ENCODE data around the gene TRIP11.

TRIP11 gene

DNA sequence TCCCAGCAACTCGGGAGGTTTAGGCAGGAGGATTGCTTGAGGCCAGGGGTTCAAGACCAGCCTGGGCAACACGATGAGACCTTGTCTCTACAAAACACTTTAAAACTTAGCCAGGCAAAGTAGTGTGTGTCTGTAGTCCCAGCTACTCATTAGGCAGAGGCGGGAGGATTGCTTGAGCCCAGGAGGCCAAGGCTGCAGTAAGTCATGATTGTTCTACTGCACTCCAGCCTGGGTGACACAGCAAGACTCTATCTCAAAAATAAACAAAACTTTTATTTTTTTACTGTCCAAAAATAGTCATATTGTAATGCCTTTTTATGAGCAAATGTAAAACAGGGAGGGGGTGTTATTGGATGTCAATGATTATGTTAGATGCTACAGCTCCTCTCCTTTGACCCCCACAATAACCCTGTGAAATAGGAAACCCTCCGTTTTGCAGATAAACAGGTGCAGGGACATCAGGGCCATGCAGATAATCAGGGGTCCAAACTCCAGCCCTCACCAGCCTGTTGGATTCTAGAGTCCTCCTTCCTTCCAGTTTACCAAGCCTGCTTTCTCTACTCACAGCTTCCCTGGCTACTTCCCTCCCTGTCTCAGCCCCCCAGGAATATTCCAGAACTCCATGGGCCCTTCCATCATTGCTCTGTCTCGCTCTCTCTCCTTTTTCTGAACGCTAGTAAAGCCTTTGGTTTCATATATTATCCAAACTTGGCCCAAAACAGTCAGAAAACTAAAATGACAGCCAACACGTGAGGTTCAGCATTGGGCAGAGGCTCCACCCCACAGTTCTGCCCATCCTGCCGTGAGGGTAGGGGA is 86.5 kb downstream of the TRIP11 start:
- no peak for DNase-seq (ENCODE audit: low read depth)

DNA sequence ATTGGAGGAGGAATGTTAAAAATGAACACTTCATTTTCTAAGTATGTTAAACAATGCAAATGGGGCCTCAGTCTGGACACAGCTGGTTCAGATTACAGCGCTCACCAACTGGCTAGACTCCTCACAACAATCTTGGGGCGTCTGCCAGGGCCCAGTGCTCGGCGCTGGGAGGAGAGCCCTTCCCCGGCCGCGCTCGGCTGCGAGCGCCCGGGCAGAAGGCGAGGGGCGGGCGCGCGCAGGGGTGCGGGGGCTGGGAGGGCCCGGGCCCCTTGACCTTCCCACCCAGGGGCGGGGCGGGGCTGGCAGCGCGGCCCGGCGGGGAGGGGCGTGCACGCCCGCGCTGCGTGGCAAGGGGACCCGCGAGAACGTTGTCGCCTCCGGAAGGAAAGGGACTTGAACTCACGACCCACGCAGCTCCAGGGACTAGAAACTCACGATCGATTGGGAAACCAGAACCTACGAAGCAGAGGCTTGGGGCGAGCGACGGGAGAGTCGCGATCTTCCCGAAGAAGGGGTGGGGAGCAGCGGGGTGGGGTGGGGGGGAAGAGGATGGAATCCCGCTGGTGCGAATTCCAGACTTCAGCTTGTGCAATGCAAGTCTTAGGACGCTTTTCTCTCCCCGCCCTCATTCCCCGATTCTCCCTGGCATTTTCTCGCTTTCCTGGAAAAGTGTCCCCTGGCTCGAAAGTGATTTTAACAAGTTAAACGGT is 92.2 kb downstream of the TRIP11 start, which contains the start of gene FBLN5:
FBLN5 (minus strand) TSS at position 220 of the 710 bp plus-strand sequence. CDS start 465 bp downstream, outside the sequence.
- no peak for DNase-seq (ENCODE audit: low read depth)

DNA sequence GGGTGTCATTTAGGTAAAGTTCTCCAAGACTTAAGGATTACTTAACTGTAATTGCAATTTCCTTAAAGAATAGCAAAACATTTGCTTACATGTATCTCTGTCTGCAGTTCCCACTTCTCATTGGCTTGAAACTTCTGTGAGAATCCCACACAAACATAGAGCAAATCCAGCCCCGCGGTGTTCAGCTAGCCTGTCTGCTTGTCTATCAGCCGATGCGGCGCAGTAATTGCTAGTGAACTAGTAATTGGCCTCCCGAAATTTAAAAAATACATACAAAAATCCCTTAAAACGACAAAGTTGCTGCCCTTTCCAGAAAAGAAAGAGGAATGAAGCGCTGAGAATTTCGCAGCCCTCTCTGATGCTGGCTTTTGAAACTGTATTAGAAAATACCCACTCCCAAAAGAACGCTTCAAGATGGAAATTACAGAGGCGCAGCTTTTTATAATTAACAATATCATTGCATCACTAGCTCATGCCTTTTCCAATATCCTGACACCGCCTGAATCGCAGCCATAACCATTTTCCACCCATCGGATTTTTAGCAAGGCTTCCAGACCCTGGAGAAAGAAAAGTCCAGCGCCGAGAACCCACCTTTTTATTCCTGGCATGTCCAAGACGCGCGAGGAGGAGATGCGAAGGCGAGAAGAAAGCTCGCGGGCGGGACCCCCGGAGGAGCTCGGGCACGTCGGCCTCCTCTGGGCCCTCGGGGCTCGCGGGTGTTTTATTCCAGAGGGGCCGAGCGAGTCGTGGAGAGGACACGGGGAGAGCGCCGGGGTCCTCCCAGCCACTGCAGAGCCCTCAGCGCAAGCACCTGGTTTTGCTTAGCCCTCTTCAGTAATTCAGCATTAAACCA is 93.0 kb downstream of the TRIP11 start:
- no peak for DNase-seq (ENCODE audit: low read depth)

DNA sequence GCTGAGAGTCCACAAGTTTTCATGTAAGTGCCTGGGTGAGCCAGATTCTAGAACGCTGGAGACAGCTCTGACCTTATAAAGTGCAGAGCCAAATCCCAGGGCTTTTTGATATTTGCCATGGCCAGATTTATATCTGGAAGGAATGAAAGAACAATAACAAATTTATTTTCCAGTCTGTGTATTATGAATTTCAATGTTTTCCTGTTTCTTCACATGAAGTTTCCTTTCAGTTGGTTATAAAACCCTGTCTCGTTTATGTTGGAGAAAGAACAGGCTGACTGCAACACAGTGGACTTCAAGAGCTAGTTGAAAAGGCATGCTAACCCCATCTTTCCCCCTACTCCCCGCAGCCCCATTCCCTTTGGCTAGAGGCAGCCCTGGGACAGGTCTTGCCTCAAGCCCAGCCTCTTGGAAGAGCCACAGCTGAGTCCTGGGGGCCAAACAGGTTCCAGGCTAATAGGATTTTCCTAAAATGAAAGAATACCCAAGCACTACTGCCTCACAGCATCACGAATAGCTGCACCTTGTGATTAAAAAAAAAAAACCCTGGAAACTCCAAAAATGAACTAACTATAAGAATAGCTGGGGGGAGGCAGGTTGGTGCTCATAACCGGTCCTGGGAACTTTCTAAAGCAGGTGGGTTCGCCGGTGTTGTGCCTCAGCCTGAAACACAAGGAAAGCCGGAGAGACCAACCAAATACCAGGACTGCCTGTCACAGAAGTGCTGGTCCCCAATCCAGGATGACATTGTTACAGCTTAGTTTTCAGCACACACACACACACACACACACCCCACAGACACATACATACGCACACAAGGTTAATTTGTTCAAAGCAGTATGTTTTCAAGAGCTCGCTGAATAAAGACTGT is 93.9 kb downstream of the TRIP11 start:
- no peak for DNase-seq (ENCODE audit: low read depth)

DNA sequence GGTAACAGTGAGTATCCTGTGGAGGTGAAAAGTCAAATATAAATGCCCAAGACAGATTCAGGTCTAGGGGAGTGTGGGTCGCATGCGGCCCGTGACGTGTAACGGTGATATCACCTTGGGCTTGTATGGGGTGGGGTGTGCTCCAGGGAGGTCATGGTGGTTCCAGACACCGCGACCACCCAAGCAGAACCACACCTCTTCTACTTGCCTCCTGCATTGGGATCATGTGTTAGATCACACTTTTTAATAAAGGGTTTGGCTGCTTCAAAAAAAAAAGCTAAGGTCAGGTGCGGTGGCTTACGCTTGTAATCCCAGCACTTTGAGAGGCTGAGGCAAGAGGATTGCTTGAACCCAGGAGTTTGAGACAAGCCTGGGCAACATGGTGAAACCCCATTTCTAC is 96.9 kb downstream of the TRIP11 start:
- DNase-seq (ENCODE audit: low read depth): no peak

DNA sequence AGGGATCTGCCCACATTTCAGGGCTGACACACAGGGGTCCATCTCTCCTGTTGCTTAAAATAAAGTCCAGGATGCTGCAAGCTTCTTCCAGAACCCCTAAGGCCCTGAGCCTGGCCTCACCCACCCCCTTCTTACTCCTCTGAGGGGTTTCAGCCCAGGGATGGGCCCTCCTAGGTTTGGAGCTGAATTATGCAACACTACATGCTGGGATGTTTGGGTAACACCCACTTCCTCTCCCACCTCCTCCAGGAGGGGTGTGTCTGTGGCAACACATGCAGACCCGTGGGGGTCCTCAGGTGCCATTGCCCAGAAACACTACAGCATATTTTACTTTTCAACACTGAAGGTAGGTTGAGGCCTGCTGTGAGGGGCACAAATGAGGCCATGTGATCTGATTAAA is 97.7 kb downstream of the TRIP11 start:
- DNase-seq (ENCODE audit: low read depth): no peak

DNA sequence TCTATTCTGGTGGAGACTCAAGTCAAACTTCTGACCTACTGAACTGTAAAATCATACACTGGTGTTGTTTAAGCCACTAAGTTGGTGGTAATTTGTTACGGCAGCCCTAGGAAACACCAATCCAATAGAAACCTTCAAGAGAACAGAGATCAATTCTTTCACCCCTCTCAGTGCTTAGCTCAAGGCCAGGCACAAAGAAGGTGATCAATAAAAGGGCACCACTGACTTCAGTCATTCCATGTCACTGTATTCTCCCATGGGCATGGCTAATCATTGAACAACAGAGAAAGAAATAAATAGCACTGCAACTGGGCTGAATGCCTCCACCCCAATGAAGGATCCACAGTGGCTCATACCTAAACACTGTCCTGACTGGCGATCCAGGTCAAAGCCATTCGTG is 99.7 kb downstream of the TRIP11 start:
- DNase-seq (ENCODE audit: low read depth): no peak

DNA sequence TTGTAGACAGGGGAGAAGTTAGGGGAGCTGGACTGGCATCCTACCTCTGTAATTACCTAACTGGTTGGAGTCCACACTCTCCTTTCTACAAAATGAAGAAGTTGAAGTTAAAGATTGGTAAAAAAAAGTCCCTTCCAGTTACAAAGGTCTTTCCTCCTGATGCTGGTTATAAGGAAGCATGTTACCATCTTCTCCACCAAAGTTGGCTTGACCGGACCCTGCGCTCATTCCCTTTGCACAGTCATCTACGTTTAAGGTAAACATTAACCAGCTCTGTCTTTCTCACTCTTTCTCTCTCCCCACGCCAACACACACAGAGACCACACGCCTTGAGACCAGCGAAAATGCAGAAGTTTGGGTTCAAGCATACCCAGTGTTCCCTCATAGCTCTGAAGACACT is 104.3 kb downstream of the TRIP11 start:
- DNase-seq (ENCODE audit: low read depth): no peak

DNA sequence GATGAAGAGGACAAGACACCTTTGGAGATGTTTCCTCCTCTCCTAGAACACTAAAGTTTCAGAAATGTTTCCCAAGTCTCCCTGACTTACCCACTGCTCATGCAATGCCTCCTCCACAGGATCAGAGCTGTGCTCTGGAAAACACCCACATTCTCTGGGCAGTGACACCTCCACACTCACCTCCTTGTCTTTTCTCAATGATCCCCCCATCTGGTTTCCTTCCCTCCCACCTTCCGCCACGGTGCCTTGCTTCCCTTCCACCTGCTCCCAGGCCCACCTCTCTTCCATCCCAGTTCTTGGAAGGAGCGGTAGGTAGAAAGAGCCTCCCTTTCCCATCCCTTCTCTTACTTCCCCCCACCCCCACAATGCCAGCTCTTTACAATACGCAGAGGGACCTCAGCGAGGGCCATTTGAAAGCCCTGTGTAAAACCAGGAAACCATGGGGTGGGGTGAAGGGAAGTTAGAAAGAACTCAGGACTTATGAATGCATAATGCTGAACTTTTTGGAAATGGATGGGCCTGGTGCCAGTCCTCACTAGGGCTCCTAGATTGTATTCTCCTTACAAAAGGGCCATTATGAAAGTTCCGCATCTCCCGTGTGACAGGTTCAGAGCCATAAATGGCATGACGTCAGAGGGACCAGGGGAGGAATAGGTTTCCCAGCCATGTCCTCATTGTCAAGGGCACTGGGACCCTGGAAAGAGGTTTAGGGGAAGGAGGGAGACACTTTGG is 105.1 kb downstream of the TRIP11 start:
- DNase-seq (ENCODE audit: low read depth): no peak

DNA sequence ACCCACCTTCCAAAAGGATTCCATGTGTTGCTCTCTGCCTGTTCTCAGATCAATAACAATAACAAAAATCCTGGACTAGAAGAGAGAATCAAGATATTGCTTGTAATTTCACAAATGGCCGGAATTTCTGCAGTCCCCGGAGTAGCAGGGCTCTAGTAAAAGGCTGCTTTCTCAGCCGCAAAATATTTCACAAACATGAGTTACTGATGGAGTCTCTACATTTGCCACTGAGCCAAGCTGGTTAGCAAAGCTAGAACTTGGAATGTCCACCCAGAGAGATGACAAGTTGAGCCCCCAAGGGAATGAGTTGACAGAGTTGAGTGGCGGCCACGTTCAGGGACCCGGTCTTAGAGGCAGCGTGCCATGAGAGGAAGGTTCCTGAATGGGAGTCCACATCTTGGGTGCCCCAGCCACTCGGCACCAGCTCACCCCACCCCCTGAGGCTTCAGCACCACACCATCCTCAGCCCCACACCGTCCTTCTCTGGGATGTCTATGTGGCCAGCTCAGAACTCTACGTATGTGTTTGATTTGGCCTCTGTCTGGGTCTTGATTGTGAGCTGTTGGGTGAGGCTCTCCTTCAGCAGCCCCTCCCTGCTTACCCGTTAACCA is 108.3 kb downstream of the TRIP11 start:
- DNase-seq (ENCODE audit: low read depth): no peak

DNA sequence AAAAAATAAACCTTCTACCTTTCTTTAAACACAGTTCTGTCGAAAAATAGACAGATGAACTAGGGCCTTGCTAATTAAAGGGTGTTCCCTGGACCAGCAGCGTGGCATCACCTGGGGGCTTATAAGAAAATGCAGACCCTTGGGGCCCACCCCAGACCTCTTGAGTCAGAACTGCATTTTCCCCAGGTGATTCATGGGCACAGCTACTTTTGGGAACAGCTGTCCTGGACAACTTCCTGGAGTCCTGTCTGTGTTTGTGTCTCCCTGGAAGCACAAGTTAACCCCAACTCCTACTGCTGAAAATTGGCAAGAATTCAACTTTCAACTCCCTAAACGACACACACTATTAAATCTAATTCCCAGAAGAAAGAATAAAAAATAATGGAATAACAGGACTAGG is 110.2 kb downstream of the TRIP11 start:
- DNase-seq (ENCODE audit: low read depth): no peak

DNA sequence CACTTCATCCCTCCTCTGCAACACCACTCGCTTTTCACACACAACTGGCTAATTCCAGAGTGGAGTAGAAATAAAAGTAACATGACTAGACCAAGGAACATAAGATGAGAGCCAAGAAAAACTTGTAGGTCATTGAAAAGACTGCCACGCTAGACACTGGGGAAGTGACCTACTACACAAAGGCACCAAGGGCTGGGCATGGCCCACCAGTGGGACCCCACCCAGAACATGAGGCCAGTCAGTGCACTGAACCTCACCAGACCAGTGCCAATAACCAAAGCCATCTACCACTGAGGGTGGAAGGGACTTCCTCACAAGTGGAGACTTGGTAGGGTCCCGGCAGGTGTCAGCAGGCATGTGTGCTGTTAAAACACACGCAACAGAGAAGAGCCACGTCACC is 112.1 kb downstream of the TRIP11 start:
- no peak for DNase-seq (ENCODE audit: low read depth)

DNA sequence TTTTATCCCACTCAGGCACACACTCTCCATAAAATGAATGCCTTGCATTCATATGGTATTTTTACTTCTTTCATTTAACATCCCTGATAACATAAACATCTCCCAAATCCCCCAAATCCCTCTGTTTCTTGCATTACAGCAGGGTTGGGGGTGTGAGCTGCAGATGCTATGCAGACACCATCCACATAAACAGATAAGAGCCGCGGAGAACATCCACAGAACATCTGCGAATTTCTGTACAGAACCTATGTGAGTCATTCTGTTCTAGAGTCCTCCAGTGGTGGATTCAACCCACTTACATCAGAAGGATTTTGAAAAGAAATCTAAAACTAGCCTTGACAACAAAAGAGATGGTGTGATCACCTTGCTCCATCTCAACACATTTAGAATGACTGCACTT is 112.7 kb downstream of the TRIP11 start:
- no peak for DNase-seq (ENCODE audit: low read depth)

DNA sequence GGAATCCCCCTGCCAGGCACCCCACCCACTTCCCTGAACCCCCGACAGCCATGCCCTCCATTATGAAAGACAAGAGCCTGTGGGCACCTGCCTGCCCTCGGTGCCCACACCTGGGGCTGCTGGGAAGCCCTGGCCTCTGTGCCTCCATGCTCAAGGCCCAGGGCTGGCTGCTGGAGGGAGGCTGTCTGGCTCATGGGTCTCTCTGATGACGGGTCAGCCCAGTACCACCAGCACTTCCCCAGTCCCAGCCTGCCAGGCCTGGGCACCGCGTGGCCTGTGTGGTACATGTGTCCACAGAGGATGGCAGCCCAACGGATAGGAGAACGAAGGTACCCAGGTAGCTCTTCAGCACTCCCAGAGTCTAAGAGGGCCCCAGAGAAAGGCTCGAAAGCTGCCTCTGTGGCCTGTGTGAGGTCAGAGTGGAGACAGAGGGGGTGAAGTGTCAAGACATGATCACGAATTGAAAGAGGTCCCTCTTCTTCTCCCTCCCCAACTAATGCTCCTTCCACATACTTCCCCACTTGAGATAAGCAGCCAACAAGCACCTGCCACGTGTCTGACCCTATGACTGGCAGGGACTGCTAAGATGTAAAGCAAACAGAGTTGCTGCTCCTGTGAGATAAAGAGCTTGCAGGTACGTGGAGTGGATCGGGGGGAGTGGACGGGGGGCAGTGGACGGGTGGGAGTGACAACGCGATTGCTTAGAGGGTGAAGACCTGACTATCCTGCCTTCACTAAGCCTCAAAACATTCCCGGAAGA is 113.5 kb downstream of the TRIP11 start:
- DNase-seq (ENCODE audit: low read depth): no peak

DNA sequence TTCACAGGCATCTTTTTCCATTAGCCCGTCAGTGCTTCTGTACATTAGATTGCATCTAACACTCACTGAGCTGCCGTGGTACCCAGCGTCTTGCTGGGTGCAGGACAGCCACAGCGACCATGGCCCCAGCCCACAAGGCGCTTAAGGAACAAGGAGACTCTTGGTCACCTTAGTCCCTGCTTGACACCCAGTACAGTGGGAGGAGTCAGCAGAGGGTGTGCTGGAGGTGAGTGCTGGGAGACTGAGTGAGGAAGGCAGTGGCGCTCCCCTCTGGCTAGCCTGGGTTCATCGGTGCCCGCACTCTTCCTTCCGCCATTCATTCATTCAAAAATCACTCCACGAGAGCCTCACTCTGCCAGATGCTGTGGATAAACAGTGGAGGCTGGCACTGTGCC is 114.1 kb downstream of the TRIP11 start:
- DNase-seq (ENCODE audit: low read depth): no peak

DNA sequence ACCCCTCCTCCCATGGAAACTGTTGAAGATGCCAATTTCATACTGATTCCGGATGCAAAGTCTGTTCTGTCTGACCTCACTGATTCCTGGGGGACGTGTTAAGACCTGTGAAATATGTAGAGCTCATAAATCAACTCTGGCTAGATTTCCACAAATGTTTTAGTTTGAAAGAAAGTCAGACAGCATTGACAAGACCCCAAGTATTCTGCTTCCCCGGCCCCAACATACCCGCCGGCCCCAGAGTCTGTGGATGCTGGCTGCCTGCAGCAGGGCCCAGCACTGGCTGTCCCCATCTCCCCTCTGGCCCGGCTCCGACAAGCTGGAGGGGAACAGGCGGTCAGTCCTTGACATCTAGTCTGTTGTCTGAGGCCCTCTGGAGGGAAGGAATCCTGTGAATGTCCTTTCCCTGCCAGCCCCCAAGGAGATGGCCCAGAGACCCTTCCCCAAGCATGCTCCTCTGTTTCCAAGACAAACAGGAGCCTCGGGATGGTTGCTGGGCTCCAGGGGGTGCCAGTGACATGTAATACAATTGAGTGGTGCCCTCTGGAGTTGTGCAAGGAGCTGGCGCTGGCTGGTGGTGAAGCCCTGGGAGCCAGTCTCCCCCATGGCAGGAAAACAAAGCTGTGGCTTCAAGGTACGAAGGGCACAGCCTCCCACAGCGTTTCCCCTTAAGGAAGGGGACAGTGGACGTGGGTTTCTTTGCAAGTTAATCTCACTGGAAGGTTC is 114.7 kb downstream of the TRIP11 start:
- DNase-seq (ENCODE audit: low read depth): no peak

DNA sequence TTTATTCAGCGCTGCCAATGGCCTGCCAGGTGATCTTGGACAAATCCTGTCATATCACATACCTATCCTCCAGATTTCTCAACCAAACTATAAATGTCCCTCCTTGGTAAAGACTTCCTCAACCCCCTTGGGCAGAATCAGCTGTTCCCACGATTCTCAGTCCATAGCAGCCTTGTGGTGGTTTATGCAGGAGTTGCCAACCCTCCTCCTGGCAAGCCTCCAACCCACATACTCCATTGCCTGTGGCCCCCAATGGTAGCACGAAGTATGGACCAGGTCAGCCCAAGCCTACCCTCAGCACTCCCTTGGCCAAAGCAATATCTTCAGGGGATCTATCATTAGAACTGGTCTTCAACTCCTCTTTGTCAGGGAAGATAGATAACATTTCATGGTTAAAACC is 119.3 kb downstream of the TRIP11 start:
- no peak for DNase-seq (ENCODE audit: low read depth)

DNA sequence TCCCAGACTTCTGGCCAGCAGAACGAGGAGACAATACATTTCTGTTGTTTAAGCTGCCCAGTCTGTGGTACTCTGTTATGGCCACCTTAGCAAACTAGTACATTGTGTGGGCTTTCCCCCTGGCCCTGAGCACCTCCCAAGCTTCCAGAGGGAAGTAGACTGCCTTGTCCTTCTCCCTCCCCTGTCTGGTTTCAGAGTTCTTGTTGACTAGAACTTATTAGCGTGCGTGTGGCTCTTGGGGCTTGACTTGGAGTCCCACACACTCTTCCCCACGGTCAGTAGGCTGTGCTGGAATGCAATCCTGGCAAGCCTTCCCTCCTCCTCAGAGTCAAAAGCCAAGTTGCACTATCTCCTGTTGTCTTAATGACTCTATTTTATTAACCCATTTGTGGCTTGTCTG is 120.0 kb downstream of the TRIP11 start:
- DNase-seq (ENCODE audit: low read depth): no peak
